MM.1S (cell line): ENCODE data around the gene PAX7.
"Not testable (repeated sequence)": the region's sequence is repeated elsewhere in the genome, so short reads cannot be mapped to it uniquely, and the experiment has no call there.

Source experiments
- DNase-seq: peaks from one replicate; pipeline ENCODE4 v3.0.0-alpha.2; 2015
- H2AFZ ChIP-seq: fragments of 300-600 bp; sonication (generic); 2 replicates; pipeline ENCODE4 v1.6.0; 2016; ENCODE audit warnings: antibody characterized with exemption, low read length
- H3F3A ChIP-seq: fragments of 300-600 bp; sonication (generic); 2 replicates; pipeline ENCODE4 v1.6.1; 2016; ENCODE audit warnings: mild to moderate bottlenecking, antibody characterized with exemption, low read length, moderate library complexity, mixed read lengths; ENCODE audit not compliant: insufficient read depth
- H3K27ac ChIP-seq: fragments of 300-600 bp; sonication (generic); 2 replicates; pipeline ENCODE4 v1.5.1; 2016; ENCODE audit warnings: mild to moderate bottlenecking, low read length
- H3K27me3 ChIP-seq: fragments of 300-600 bp; sonication (generic); replicated peaks from 2 replicates; pipeline ENCODE4 v1.6.0; 2016; ENCODE audit warnings: low read length; ENCODE audit not compliant: insufficient read depth
- H3K36me3 ChIP-seq: fragments of 300-600 bp; sonication (generic); replicated peaks from 2 replicates; pipeline ENCODE4 v1.6.1; 2016; ENCODE audit warnings: mild to moderate bottlenecking, low read length, mixed read lengths; ENCODE audit not compliant: insufficient read depth
- H3K4me1 ChIP-seq: fragments of 300-600 bp; sonication (generic); 2 replicates; pipeline ENCODE4 v1.6.1; 2016; ENCODE audit warnings: low read length, mixed read lengths
- H3K4me2 ChIP-seq: fragments of 300-600 bp; sonication (generic); 2 replicates; pipeline ENCODE4 v1.6.0; 2016; ENCODE audit warnings: low read depth, low read length
- H3K4me3 ChIP-seq: fragments of 300-600 bp; sonication (generic); 2 replicates; pipeline ENCODE4 v1.5.1; 2016; ENCODE audit warnings: low read length, mixed read lengths
- H3K79me2 ChIP-seq: fragments of 300-600 bp; sonication (generic); 2 replicates; pipeline ENCODE4 v1.6.1; 2016; ENCODE audit warnings: mixed run types, low read length, mixed read lengths
- H3K9ac ChIP-seq: fragments of 300-600 bp; sonication (generic); 2 replicates; pipeline ENCODE4 v1.6.1; 2016; ENCODE audit warnings: low read length, mixed read lengths
- H3K9me2 ChIP-seq: fragments of 300-600 bp; sonication (generic); replicated peaks from 2 replicates; pipeline ENCODE4 v1.6.1; 2016; ENCODE audit warnings: mild to moderate bottlenecking, low read length, mixed read lengths; ENCODE audit not compliant: insufficient read depth
- H3K9me3 ChIP-seq: fragments of 300-600 bp; sonication (generic); replicated peaks from 2 replicates; pipeline ENCODE4 v1.6.1; 2016; ENCODE audit warnings: mild to moderate bottlenecking, low read length, mixed read lengths; ENCODE audit not compliant: insufficient read depth
- H4K20me1 ChIP-seq: fragments of 300-600 bp; sonication (generic); 2 replicates; pipeline ENCODE4 v1.6.1; 2016; ENCODE audit warnings: mild to moderate bottlenecking, low read length, moderate library complexity, mixed read lengths; ENCODE audit not compliant: insufficient read depth
- CTCF ChIP-seq: fragments of 300-600 bp; sonication (generic); IDR thresholded peaks from 2 replicates; pipeline ENCODE4 v1.5.1; 2016; ENCODE audit warnings: antibody characterized with exemption, low read length, mixed read lengths
- EZH2 ChIP-seq: fragments of 300-600 bp; sonication (generic); optimal IDR thresholded peaks from 2 replicates; pipeline ENCODE3; 2017; ENCODE audit warnings: low read depth, mild to moderate bottlenecking, antibody characterized with exemption, low read length, mixed read lengths
- EZH2phosphoT487 ChIP-seq: fragments of 300-600 bp; sonication (generic); IDR thresholded peaks from 2 replicates; pipeline ENCODE4 v1.6.1; 2018; ENCODE audit warnings: antibody characterized with exemption, low read length

PAX7 gene

GRCh38 chr1:18765725-18766124 lies 135.1 kb downstream of the PAX7 start:
- Histone ChIP-seq H3K4me2 (no peak overlapping the region), H3K27me3 (peaks cover 99% of the 10 kb centered on the region), H3K9me3 (no peaks in the 10 kb centered on the region), H3F3A (no peaks in the 10 kb centered on the region), H4K20me1 (no peaks in the 10 kb centered on the region), H3K9ac (no peak overlapping the region), H3K27ac (no peak overlapping the region), H3K4me1 (no peaks in the 10 kb centered on the region), H3K79me2 (no peaks in the 10 kb centered on the region), H2AFZ (no peak overlapping the region), H3K9me2 (no peaks in the 10 kb centered on the region), H3K4me3 (no peak overlapping the region), H3K36me3 (no peaks in the 10 kb centered on the region)
- DNase-seq: no peak
- no peak for TF ChIP-seq CTCF
- no peak for TF ChIP-seq EZH2
- no peak for TF ChIP-seq EZH2phosphoT487

GRCh38 chr1:18766328-18766727 lies 135.7 kb downstream of the PAX7 start:
- Histone ChIP-seq H3K4me1 (no peaks in the 10 kb centered on the region), H3K4me2 (no peak overlapping the region), H3K27ac (no peak overlapping the region), H3F3A (no peaks in the 10 kb centered on the region), H3K9me3 (no peaks in the 10 kb centered on the region), H2AFZ (no peak overlapping the region), H4K20me1 (no peaks in the 10 kb centered on the region), H3K9me2 (no peaks in the 10 kb centered on the region), H3K79me2 (no peaks in the 10 kb centered on the region), H3K4me3 (no peak overlapping the region), H3K36me3 (no peaks in the 10 kb centered on the region), H3K27me3 (peaks cover 99% of the 10 kb centered on the region), H3K9ac (no peak overlapping the region)
- TF ChIP-seq CTCF (no peak), EZH2 (no peak), EZH2phosphoT487 (no peak)
- no peak for DNase-seq

GRCh38 chr1:18767576-18767975 lies 136.9 kb downstream of the PAX7 start:
- not testable (repeated sequence) for H3F3A ChIP-seq, H3K36me3 ChIP-seq, H3K9ac ChIP-seq, H3K4me2 ChIP-seq, H4K20me1 ChIP-seq, H3K4me1 ChIP-seq, H3K4me3 ChIP-seq, H3K79me2 ChIP-seq, H3K9me2 ChIP-seq, H3K9me3 ChIP-seq, DNase-seq, H3K27ac ChIP-seq, H2AFZ ChIP-seq
- H3K27me3 ChIP-seq: peaks cover 99% of the 10 kb centered on the region

GRCh38 chr1:18768086-18768485 lies 137.4 kb downstream of the PAX7 start:
- Histone ChIP-seq H3K9me3 (no peaks in the 10 kb centered on the region), H3K9ac (no peak overlapping the region), H3K27ac (no peak overlapping the region), H3K27me3 (peaks cover 99% of the 10 kb centered on the region), H3K79me2 (no peaks in the 10 kb centered on the region), H3K4me2 (no peak overlapping the region), H3K4me1 (no peaks in the 10 kb centered on the region), H3K4me3 (no peak overlapping the region), H3K36me3 (no peaks in the 10 kb centered on the region), H2AFZ (no peak overlapping the region), H4K20me1 (no peaks in the 10 kb centered on the region), H3K9me2 (no peaks in the 10 kb centered on the region), H3F3A (no peaks in the 10 kb centered on the region)
- DNase-seq: no peak
- TF ChIP-seq CTCF (no peak), EZH2phosphoT487 (no peak), EZH2 (no peak)
